HCT116 (cell line): ENCODE results near the gene FN3KRP.

Source experiments
- CEBPB ChIP-seq: IDR thresholded peaks from 2 replicates; pipeline ENCODE4 v1.6.1; 2012; ENCODE audit warnings: low read depth
- JUND ChIP-seq: IDR thresholded peaks from 2 replicates; pipeline ENCODE4 v1.6.1; 2012
- POLR2AphosphoS5 ChIP-seq: IDR thresholded peaks from 2 replicates; pipeline ENCODE4 v1.6.1; 2011; ENCODE audit warnings: mild to moderate bottlenecking, low read depth, low read length, moderate library complexity
- SIN3A ChIP-seq: IDR thresholded peaks from 2 replicates; pipeline ENCODE4 v1.6.1; 2012; ENCODE audit warnings: low read depth
- ZFX ChIP-seq: fragments of 450-650 bp; IDR thresholded peaks from 2 replicates; pipeline ENCODE4 v1.6.1; 2017
- TF ChIP-seq, protein P1 (sequence below), 3 experiments: fragments of 200-600 bp in 1 of 3; sonication (generic) in 1 of 3; IDR thresholded peaks in 2 of 3; conservative IDR thresholded peaks in 1 of 3; 2 replicates each; pipeline ENCODE4 v1.5.1; 2012 to 2017; ENCODE audit warnings: low read depth in 2 of 3, low read length in 2 of 3, antibody characterized with exemption in 1 of 3, borderline replicate concordance in 1 of 3, control low read depth in 1 of 3, mild to moderate bottlenecking in 1 of 3, mixed read lengths in 1 of 3, mixed run types in 1 of 3, moderate library complexity in 1 of 3; ENCODE audit not compliant: insufficient read depth in 1 of 3
- TF ChIP-seq, protein P2 (sequence below): IDR thresholded peaks from 2 replicates; pipeline ENCODE4 v1.6.1; 2012

DNA sequence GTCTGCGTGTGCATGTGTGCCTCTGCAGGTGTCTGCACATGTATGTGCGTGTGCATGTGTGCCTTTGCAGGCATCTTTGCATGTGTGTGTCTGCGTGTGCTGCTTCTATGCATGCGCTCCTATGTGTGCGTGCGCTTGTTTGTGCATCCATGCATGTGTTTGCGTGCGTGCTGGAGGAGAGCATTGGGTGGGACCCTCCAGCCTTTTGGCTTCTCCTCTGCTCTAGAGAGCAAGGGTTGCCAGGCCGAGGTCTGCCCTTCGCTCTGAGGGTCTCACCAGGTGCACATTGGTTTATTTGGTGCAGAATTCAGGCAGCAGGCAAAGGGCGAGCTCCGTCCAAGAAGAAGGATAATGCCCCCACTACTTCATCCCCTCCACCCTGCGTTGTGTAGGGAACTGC, 17.0 kb upstream of the FN3KRP start:
- TF ChIP-seq CEBPB = no peak
- TF ChIP-seq SIN3A = no peak
- TF ChIP-seq, protein P1, sequence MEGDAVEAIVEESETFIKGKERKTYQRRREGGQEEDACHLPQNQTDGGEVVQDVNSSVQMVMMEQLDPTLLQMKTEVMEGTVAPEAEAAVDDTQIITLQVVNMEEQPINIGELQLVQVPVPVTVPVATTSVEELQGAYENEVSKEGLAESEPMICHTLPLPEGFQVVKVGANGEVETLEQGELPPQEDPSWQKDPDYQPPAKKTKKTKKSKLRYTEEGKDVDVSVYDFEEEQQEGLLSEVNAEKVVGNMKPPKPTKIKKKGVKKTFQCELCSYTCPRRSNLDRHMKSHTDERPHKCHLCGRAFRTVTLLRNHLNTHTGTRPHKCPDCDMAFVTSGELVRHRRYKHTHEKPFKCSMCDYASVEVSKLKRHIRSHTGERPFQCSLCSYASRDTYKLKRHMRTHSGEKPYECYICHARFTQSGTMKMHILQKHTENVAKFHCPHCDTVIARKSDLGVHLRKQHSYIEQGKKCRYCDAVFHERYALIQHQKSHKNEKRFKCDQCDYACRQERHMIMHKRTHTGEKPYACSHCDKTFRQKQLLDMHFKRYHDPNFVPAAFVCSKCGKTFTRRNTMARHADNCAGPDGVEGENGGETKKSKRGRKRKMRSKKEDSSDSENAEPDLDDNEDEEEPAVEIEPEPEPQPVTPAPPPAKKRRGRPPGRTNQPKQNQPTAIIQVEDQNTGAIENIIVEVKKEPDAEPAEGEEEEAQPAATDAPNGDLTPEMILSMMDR (IDR thresholded peaks at IDR 0.05 in 2 of 3, conservative IDR thresholded peaks at IDR 0.05 in 1 of 3; ENCODE audit: borderline replicate concordance in 1 of 3, insufficient read depth in 1 of 3, low read depth in 2 of 3, low read length in 2 of 3) = no peak
- TF ChIP-seq POLR2AphosphoS5 = no peak
- no peak for TF ChIP-seq ZFX
- TF ChIP-seq, protein P2, sequence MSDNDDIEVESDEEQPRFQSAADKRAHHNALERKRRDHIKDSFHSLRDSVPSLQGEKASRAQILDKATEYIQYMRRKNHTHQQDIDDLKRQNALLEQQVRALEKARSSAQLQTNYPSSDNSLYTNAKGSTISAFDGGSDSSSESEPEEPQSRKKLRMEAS = no peak
- TF ChIP-seq JUND = no peak
